Esophagus mucosa (tissue), 1 donor: ENCODE measurements around the gene GLG1. TPM values are rescaled to one million over a fixed set of nuclear protein-coding genes. Genes with fewer than 3 reads are reported as not detected.
"Not testable (repeated sequence)": the region's sequence is repeated elsewhere in the genome, so short reads cannot be mapped to it uniquely, and the experiment has no call there.

ENCODE experiments used
- ATAC-seq: fragments of 200-7000 bp; cut with Tn5 transposase; one replicate; pipeline ENCODE4 v1.9.1; 2020
- total RNA-seq: library from RNA; stranded (reverse); gene quantifications from one replicate; pipeline ENCODE4 v1.2.4, GENCODE V29; 2023
- donor health status: DM: yes; HTN: yes; CAD: no.

The GLG1 gene
- total RNA-seq, 1 donor from 2014 or later, result 54.6 TPM

GRCh38 chr16:74469946-74470478 is 136.9 kb downstream of the GLG1 start:
- no peak for ATAC-seq

GRCh38 chr16:74468807-74469525 is 137.9 kb downstream of the GLG1 start:
- no peak for ATAC-seq

- no peak for ATAC-seq
Observed at GRCh38 chr16:74466872-74467271, 140.0 kb downstream of the GLG1 start.

GRCh38 chr16:74465851-74466685 is 140.8 kb downstream of the GLG1 start:
- ATAC-seq, result no peak

GRCh38 chr16:74465281-74465680 is 141.6 kb downstream of the GLG1 start:
- no peak for ATAC-seq

- ATAC-seq, result peak; percentile 27
Observed at GRCh38 chr16:74463888-74464287, 143.0 kb downstream of the GLG1 start.

GRCh38 chr16:74462361-74462760 is 144.6 kb downstream of the GLG1 start:
- ATAC-seq, result peak; percentile 90

- no peak for ATAC-seq
Observed at GRCh38 chr16:74461826-74462225, 145.1 kb downstream of the GLG1 start.

GRCh38 chr16:74460542-74460941 is 146.4 kb downstream of the GLG1 start:
- no peak for ATAC-seq

- no peak for ATAC-seq
Observed at GRCh38 chr16:74456290-74456625, 150.7 kb downstream of the GLG1 start.

GRCh38 chr16:74455619-74456289 is 151.2 kb downstream of the GLG1 start:
- ATAC-seq, result peak; percentile 53

- peak; percentile 81 for ATAC-seq
Observed at GRCh38 chr16:74455213-74455612, 151.7 kb downstream of the GLG1 start.

GRCh38 chr16:74451951-74452758 is 154.8 kb downstream of the GLG1 start:
- ATAC-seq, result peak; percentile 11

- peak; percentile 39 for ATAC-seq
Observed at GRCh38 chr16:74450967-74451760, 155.8 kb downstream of the GLG1 start.

GRCh38 chr16:74450236-74450635 is 156.7 kb downstream of the GLG1 start:
- no peak for ATAC-seq

- ATAC-seq, result peak; percentile 78
Observed at GRCh38 chr16:74449470-74449869, 157.4 kb downstream of the GLG1 start.

GRCh38 chr16:74448990-74449389 is 157.9 kb downstream of the GLG1 start:
- ATAC-seq, result peak; percentile 82

GRCh38 chr16:74447578-74447977 is 159.3 kb downstream of the GLG1 start:
- no peak for ATAC-seq

- ATAC-seq, result no peak
Observed at GRCh38 chr16:74446866-74447265, 160.0 kb downstream of the GLG1 start.

- not testable (repeated sequence) for ATAC-seq
Observed at GRCh38 chr16:74443624-74444346, 163.1 kb downstream of the GLG1 start.

GRCh38 chr16:74439685-74440084 is 167.2 kb downstream of the GLG1 start:
- ATAC-seq, result no peak
